NCI-H446 treated with DMSO at 0.1 percent for 48 hours (cell line): Measurements from ENCODE around the gene BTLA.
"Not testable (repeated sequence)": the region's sequence is repeated elsewhere in the genome, so short reads cannot be mapped to it uniquely, and the experiment has no call there.

Experiments used
- DNase-seq: peaks from one replicate; lab custom pipeline; 2025; lab: John Stamatoyannopoulos, UW

The BTLA gene

GRCh38 chr3:112446343-112446742 lies 52.9 kb downstream of the BTLA start:
- DNase-seq, result no peak

- DNase-seq, result no peak
These were observed 53.4 kb downstream of the BTLA start for GRCh38 chr3:112445839-112446238.

GRCh38 chr3:112437146-112438022 lies 61.9 kb downstream of the BTLA start:
- no peak for DNase-seq

GRCh38 chr3:112429960-112430359 lies 69.3 kb downstream of the BTLA start:
- no peak for DNase-seq

- no peak for DNase-seq
These were observed 72.1 kb downstream of the BTLA start for GRCh38 chr3:112427123-112427522.

GRCh38 chr3:112425858-112426750 lies 73.2 kb downstream of the BTLA start:
- DNase-seq, result no peak

GRCh38 chr3:112425382-112425781 lies 73.9 kb downstream of the BTLA start:
- no peak for DNase-seq

GRCh38 chr3:112424394-112424793 lies 74.9 kb downstream of the BTLA start:
- no peak for DNase-seq

- not testable (repeated sequence) for DNase-seq
These were observed 76.4 kb downstream of the BTLA start for GRCh38 chr3:112422921-112423320.

GRCh38 chr3:112418526-112418925 lies 80.7 kb downstream of the BTLA start:
- DNase-seq, result not testable (repeated sequence)

GRCh38 chr3:112417696-112418318 lies 81.5 kb downstream of the BTLA start:
- DNase-seq, result no peak

- no peak for DNase-seq
These were observed 82.7 kb downstream of the BTLA start for GRCh38 chr3:112416391-112417212.

GRCh38 chr3:112415390-112415789 lies 83.9 kb downstream of the BTLA start:
- DNase-seq, result no peak
